WTC11 (cell line): Measurements from ENCODE around the gene TIMM44.

Source experiments
- FOXJ3 ChIP-seq: sonication (generic); formaldehyde crosslinking; IDR thresholded peaks from 2 replicates; pipeline ENCODE4 v1.9.0; 2021; ENCODE audit warnings: missing genetic modification reagents, mild to moderate bottlenecking, borderline replicate concordance
- KAT7 ChIP-seq: sonication (generic); formaldehyde crosslinking; IDR thresholded peaks from 2 replicates; pipeline ENCODE4 v1.8.1; 2023; ENCODE audit warnings: missing genetic modification reagents, mild to moderate bottlenecking, borderline replicate concordance
- ZNF138 ChIP-seq: sonication (generic); formaldehyde crosslinking; conservative IDR thresholded peaks from 2 replicates; pipeline ENCODE4 v1.8.1; 2022; ENCODE audit warnings: mild to moderate bottlenecking, moderate library complexity, missing genetic modification reagents
- TF ChIP-seq, protein P1 (sequence below): fragments of 200-600 bp; IDR thresholded peaks from 2 replicates; pipeline ENCODE4 v1.8.0; 2022; ENCODE audit warnings: antibody characterized with exemption
- TF ChIP-seq, protein P2 (sequence below): sonication (generic); formaldehyde crosslinking; IDR thresholded peaks from 2 replicates; pipeline ENCODE4 v1.8.1; 2022; ENCODE audit warnings: mild to moderate bottlenecking, missing genetic modification reagents, moderate library complexity, borderline replicate concordance
- TF ChIP-seq, protein P3 (sequence below): sonication (generic); formaldehyde crosslinking; IDR thresholded peaks from 2 replicates; pipeline ENCODE4 v1.8.1; 2023; ENCODE audit warnings: mild to moderate bottlenecking, missing genetic modification reagents, moderate library complexity
- TF ChIP-seq, protein P4 (sequence below): sonication (generic); formaldehyde crosslinking; IDR thresholded peaks from 2 replicates; pipeline ENCODE4 v1.8.1; 2022; ENCODE audit warnings: mild to moderate bottlenecking, moderate library complexity, missing genetic modification reagents
- TF ChIP-seq, protein P5 (sequence below): sonication (generic); formaldehyde crosslinking; IDR thresholded peaks from 2 replicates; pipeline ENCODE4 v1.8.1; 2023; ENCODE audit warnings: mild to moderate bottlenecking, missing genetic modification reagents, moderate library complexity
- TF ChIP-seq, protein P6 (sequence below): sonication (generic); formaldehyde crosslinking; IDR thresholded peaks from 2 replicates; pipeline ENCODE4 v1.8.0; 2022; ENCODE audit warnings: missing genetic modification reagents

DNA sequence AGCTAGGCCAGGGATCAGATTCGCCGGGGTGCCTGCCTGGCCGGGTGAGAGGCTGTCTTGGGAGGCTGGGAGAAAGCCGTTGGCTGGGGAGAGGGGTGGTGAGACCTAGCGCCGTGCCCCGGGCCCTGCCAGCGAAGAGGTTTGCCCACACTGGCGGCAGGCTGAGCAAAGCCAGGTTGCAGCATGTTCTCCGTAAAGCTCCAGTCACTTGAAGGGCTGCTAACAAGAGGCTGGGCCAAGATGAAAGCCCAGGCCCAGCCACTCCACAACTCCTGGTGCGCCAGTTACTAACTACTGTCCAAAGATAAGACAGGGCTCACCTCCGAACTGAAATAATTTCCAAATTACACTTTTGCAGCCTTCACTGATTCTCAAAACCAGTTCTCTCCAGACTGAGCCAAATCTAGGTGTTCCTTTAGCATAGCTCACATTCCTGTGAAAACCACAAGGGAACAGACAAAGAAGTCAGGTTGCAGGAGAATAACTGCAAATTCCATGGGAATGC is 45.7 kb upstream of the TIMM44 start:
- TF ChIP-seq, protein P1, sequence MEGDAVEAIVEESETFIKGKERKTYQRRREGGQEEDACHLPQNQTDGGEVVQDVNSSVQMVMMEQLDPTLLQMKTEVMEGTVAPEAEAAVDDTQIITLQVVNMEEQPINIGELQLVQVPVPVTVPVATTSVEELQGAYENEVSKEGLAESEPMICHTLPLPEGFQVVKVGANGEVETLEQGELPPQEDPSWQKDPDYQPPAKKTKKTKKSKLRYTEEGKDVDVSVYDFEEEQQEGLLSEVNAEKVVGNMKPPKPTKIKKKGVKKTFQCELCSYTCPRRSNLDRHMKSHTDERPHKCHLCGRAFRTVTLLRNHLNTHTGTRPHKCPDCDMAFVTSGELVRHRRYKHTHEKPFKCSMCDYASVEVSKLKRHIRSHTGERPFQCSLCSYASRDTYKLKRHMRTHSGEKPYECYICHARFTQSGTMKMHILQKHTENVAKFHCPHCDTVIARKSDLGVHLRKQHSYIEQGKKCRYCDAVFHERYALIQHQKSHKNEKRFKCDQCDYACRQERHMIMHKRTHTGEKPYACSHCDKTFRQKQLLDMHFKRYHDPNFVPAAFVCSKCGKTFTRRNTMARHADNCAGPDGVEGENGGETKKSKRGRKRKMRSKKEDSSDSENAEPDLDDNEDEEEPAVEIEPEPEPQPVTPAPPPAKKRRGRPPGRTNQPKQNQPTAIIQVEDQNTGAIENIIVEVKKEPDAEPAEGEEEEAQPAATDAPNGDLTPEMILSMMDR = no peak
- no peak for TF ChIP-seq FOXJ3 (CRISPR knock-in tag)
- TF ChIP-seq, protein P2, sequence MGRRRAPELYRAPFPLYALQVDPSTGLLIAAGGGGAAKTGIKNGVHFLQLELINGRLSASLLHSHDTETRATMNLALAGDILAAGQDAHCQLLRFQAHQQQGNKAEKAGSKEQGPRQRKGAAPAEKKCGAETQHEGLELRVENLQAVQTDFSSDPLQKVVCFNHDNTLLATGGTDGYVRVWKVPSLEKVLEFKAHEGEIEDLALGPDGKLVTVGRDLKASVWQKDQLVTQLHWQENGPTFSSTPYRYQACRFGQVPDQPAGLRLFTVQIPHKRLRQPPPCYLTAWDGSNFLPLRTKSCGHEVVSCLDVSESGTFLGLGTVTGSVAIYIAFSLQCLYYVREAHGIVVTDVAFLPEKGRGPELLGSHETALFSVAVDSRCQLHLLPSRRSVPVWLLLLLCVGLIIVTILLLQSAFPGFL (CRISPR knock-in tag) = no peak
- TF ChIP-seq, protein P3, sequence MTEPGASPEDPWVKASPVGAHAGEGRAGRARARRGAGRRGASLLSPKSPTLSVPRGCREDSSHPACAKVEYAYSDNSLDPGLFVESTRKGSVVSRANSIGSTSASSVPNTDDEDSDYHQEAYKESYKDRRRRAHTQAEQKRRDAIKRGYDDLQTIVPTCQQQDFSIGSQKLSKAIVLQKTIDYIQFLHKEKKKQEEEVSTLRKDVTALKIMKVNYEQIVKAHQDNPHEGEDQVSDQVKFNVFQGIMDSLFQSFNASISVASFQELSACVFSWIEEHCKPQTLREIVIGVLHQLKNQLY (CRISPR knock-in tag) = no peak
- TF ChIP-seq, protein P4, sequence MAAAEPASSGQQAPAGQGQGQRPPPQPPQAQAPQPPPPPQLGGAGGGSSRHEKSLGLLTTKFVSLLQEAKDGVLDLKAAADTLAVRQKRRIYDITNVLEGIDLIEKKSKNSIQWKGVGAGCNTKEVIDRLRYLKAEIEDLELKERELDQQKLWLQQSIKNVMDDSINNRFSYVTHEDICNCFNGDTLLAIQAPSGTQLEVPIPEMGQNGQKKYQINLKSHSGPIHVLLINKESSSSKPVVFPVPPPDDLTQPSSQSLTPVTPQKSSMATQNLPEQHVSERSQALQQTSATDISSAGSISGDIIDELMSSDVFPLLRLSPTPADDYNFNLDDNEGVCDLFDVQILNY (CRISPR knock-in tag) = no peak
- TF ChIP-seq ZNF138 = no peak
- TF ChIP-seq, protein P5, sequence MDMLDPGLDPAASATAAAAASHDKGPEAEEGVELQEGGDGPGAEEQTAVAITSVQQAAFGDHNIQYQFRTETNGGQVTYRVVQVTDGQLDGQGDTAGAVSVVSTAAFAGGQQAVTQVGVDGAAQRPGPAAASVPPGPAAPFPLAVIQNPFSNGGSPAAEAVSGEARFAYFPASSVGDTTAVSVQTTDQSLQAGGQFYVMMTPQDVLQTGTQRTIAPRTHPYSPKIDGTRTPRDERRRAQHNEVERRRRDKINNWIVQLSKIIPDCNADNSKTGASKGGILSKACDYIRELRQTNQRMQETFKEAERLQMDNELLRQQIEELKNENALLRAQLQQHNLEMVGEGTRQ = no peak
- TF ChIP-seq, protein P6, sequence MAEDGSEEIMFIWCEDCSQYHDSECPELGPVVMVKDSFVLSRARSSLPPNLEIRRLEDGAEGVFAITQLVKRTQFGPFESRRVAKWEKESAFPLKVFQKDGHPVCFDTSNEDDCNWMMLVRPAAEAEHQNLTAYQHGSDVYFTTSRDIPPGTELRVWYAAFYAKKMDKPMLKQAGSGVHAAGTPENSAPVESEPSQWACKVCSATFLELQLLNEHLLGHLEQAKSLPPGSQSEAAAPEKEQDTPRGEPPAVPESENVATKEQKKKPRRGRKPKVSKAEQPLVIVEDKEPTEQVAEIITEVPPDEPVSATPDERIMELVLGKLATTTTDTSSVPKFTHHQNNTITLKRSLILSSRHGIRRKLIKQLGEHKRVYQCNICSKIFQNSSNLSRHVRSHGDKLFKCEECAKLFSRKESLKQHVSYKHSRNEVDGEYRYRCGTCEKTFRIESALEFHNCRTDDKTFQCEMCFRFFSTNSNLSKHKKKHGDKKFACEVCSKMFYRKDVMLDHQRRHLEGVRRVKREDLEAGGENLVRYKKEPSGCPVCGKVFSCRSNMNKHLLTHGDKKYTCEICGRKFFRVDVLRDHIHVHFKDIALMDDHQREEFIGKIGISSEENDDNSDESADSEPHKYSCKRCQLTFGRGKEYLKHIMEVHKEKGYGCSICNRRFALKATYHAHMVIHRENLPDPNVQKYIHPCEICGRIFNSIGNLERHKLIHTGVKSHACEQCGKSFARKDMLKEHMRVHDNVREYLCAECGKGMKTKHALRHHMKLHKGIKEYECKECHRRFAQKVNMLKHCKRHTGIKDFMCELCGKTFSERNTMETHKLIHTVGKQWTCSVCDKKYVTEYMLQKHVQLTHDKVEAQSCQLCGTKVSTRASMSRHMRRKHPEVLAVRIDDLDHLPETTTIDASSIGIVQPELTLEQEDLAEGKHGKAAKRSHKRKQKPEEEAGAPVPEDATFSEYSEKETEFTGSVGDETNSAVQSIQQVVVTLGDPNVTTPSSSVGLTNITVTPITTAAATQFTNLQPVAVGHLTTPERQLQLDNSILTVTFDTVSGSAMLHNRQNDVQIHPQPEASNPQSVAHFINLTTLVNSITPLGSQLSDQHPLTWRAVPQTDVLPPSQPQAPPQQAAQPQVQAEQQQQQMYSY (CRISPR knock-in tag) = no peak
- TF ChIP-seq KAT7 (CRISPR knock-in tag) = no peak
